Activated effector memory CD4-positive, alpha-beta T cell treated with anti-CD3 and anti-CD28 coated beads, Interleukin-2, amount 50 U/mL, for 16 hours (primary cell): Measurements from ENCODE around the gene CRIP1.
A peak's percentile ranks its signal among the peaks of the same experiment; 100 is the strongest.

Source experiments
- DNase-seq: peaks from one replicate; pipeline ENCODE4 v3.0.0-alpha.2; 2020

Gene CRIP1

DNA sequence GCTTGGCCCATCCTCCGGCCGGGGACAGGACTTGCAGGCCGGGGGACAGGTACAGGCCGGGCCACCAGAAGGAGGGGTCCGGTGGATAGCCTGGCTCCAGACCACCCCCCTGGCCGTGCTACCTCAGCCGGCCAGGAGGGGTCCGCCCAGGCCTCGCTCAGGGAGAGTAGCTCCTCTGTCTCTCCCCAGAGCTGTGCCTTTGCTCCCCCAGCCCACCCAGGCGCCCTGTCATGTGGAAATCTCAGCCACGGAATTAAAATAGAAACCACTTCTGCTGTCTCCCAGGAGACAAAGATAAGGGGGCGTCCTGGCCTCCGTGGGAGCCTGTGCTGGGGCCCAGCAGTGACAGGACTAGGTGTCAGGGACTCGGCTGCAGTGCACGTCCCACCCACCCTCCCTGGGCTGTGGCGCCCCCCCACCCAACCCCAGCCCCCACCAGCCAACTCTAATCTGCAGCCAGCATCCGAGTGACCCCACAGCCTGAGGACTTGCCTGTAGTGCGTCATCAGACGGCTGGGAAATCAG lies 15.3 kb upstream of the CRIP1 start:
- DNase-seq: no peak

DNA sequence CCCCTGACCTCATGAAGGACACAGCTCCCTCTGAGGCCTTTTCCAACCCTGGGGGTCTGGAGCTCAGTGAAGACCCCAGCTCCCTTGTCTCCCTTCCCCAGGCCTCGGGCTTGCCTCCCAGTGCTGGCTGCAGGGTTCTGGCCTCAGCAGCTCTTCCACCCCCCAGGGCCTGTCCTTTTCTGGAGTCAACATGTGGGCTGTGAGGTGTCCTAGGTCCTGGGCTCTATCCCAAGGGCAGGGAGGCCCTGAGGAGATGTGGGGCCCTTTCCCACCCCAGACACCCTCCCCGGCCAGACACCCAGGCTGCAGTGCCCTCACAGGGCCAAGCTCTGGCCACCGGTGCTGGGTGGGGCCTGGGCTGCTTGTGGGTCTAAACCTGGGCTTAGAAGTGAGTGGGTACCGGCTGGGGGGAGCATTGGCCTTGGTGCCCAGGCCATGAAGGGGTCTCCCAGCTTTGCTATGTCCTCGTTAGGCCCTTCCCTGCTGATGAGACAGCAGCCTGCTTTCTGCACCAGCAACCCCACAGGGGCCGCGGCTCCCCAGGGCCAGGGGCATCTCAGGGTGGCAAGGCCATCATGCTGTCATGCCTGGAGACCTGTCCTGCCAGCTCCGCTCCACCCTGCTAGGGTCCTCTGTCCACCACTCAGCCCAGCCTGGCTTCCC lies 14.7 kb upstream of the CRIP1 start:
- no peak for DNase-seq

DNA sequence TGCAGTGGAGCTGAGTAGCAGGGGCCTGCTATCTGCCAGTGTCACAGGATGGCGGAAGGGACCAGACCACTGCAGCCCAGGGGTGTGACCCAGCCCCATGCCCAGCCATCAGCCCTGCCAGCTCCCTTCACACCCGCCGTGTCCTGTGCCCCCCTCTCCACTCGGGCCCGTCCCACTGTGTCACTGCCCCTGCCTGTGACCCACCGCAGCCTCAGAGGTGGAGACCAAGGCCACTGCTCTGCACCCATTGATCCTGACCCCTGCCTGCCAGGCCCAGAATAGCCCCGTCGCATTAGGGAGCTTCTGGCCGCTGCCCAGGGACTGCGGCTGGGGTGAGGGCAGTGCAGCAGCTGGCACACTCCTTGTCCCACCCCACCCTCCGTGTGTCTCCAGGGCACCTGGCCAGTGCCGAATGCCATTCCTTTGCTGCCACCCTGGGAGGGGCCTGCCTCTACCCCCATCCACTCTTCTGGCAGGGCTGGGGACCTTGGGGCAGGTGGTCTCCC lies 14.1 kb upstream of the CRIP1 start:
- no peak for DNase-seq

DNA sequence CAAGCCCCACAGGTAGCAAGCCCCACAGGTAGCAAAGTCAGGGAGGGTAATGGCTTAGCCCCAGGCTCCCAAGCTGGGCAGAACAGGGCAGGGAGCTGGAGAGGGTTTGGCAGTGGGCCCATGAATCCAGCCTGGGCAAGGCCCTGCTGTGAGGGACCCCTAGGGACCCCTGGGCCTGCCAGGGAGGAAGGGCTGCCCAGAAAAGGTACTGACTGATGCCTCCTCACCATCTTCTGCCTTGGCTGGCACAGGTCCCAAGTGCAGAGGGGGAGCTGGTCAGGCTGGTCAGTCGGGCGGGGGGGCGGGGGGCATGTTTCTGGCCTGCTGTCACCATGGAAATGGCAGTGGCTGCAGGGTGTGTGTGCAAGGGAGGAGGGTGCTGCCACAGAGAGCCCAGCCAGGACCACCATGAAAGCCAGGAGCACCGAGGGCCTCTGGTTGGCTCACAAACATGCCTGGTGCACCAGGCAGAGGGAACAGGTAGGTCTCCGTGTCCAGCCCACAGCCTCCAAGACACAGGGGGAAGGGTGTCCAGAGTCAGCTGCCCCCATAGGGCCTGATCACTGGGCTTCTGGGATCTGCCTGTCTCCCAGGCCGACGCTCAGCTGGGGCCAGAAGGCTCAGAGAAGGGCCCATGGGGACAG lies 13.5 kb upstream of the CRIP1 start:
- no peak for DNase-seq

DNA sequence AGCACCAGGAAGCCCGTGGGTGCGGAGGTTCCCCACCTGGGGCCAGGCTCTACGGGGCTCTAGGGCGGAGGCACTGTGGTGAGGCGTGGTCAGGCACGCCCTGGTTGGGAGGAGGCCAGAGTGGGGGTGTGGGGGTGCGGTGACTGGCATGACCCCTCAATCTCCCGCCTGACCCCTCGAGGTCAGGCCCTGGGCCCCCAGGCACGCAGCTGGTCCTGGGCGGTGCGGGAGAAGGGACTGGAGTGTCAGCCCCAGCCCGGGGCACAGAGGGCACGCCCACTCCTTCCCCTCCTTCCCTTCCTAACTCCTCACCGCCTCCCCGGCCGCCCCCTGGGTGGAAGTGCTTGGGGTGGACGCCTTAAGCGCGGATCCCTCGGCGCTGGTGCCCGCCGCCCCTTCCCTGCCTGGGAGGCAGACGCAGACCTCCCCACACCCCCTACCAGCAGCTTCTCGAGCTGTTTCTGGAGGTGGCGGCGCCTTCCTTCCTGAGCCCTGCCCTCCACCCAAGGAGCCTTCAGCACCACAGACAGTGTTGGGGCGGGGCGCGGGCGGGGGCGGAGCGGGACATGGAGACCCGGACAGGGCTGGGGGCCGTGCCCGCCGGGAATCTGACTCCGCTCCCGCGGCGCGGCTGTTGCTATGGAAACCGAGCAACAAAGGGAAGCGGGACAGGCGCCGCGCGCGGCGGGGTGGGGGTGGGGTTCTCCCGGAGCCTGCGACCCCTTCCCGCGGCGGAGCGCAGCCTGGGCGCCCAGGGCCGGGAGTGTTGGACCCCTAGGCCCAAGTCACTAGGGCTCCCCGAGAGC lies 12.8 kb upstream of the CRIP1 start:
- DNase-seq: peak; percentile 91

DNA sequence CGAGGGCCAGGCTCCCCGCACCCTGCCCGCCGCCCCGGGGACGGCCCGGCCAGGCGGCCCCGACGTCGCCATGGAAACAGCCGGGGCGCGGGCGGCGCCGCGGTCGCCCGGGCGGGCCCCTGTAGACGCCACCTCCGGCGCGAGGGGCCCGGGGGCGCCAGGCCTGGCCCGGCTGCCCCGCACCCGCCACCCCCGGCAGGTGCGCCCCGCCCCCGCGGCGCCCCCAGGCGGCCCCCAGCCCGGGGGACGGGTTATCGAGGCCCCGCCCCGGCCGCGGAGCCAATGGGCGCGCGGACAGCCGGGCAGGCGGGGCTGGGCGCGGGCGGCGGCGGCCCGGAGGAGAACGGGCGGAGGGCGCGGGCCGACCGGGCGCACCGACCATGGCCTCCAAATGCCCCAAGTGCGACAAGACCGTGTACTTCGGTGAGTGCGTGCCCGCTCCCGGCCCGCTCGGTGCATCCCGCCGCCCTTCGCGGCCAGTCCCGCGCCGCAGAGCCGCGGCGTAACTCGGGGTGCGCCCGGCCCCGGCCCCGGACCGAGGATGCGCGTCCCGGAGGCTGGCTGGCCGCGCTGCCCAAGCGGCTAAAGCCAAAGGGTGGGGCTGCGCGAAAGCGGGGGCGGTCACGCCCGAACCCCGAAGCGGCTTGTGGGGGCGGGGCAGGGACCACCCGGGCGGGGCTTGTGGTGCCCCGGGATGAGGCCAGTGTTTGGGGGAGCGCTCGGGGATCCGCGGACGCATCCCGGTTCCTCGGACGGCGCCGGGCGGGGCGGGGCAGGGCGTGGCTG lies 12.0 kb upstream of the CRIP1 start, which contains the start of gene CRIP2:
Gene CRIP2, plus strand, starts transcription at position 339 of the 786 bp plus-strand sequence. Its CDS starts 42 bp downstream, at position 381.
- DNase-seq: peak; percentile 85

DNA sequence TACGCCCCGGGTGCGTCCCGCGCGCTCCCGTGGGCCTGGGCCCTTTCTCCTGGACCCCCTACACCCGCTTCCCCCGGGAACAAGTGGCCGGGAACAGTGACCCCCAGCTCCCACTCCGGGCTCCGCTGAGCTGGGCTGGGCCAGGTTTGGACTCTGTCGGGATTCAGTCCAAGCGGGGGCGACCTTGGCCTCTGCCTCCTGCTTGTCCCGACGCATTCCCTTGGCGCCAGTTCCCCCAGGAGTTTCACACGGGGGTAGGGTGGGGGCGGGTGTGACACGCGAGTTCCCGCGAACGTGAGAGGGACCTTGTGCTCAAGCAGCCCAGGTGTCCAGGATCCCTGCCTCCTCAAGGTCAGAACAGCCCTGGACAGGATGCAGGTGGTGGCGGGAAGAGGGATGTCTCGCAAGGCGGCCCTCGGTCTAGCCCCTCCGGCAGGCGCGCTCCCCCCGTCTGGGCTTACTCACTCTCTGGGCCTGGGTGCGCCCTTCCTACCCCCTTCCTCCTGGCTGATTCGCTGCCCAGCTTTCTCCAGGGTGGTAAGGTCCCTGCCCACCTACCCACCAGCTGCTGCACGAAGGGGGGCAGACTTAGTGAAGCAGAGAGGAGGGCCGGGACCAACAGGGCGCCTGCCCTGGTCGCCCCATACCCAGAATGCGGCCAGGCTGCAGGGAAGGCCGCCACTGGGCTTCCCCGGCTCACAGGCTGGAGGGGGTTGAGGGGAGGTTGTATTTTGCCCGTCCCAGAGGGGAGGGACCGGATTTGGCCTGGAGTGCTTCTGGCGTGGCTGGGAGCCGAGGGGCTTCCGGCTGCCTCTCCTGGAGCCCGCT lies 11.2 kb upstream of the CRIP1 start:
- peak; percentile 73 for DNase-seq

DNA sequence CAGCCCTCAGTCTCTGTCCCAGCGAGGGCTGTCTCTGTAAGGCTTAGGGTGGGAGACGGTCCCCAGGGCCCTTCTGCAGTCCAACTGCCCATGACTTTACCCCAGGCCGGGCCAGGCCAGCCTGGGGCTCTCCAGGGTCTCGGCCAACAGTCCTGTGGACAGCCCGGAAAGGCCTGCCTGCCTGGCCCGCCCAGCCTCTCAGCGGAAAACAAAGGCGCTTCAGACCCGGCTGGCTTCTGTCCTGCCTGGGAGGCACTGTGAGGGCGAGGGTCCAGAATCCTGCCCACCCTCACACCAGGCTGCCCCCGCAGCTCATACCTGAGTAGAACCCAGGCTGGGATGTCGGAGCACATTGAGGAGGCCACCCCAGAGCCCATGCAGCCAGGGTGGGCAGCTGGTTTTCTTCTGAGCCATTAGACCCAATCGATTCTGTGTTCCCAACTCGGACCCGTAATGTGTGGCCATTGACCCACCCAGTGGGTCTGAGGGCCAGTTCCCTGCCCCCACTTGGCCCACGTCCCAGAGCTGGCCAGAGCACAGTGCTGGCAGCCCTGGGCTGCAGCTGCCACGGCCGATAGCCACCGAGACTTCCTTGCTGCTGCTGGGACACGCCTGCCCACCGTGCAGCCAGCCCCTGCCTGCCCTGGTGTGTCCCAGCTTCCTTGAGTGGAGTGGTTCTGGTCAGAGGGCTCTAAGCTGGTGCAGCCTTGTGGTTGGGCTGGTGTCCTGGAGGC lies 10.4 kb upstream of the CRIP1 start:
- no peak for DNase-seq

DNA sequence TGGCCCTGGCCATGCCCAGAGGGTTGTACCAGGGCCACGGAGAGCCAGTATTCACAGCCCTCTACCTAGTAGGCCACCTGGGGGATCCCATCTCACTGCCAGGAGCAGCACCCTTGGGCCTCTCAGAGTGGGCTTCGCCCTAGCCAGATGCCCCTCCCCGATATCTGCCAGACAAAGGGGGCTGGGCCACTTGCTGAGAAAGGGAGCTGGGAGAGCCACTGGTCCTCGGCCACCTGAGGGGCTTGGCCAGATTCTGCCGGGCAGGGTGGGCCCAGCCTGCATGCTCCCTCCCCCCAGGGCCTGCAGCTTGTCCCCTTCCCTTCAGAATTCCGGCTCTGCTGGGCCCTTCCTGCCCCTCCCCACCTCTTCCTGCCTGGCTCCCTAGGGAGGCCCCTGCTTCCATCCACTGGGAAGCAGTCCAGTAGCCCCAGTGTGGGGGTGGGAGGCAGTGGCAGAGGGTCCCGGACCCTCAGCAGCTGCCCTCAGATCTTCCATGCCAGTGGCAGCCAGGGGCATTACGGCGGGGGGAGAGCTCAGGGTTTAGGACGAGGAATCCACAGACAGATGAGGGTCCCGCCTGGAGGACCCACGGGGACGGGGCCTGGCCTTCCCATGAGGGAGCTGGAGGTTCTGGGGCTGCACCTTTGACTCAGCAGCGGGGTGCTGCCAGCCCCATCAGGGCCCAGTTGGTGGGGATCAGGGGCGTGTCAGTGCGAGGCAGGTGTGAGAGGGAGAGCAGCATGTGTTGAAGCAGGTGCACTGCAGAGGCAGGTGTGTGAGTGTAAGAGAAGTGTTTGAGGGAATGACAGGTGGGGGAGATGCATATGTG lies 9.6 kb upstream of the CRIP1 start:
- peak; percentile 74 for DNase-seq

DNA sequence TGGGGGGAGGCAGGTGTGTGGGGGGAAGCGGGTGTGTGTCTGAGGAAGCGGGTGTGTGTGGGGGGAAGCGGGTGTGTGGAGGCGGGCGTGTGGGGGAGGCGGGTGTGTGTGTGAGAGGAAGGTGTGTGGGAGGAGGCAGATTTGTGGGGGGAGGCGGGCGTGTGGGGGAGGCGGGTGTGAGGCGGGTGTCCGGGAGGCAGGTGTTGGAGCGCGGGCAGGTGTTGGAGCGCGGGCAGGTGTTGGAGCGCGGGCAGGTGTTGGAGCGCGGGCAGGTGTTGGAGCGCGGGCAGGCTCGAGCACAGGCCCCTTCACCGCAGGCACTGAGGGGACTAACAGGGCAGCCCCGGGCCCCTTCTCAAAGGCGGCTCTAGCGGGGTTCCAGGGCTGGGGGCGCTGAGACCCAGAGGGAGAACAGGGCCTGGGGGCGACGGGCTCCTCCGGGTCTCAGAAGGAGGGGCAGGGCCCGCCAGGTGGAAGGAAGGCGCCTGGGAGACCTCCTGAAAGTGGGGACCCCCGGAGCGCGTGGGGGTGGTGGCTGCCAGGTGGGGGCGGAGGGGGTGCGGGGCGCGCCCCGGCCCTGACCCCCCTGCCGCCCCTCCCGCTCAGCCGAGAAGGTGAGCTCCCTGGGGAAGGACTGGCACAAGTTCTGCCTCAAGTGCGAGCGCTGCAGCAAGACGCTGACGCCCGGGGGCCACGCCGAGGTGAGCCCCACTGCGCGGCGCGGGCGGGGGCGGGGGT lies 8.9 kb upstream of the CRIP1 start:
- peak; percentile 86 for DNase-seq

DNA sequence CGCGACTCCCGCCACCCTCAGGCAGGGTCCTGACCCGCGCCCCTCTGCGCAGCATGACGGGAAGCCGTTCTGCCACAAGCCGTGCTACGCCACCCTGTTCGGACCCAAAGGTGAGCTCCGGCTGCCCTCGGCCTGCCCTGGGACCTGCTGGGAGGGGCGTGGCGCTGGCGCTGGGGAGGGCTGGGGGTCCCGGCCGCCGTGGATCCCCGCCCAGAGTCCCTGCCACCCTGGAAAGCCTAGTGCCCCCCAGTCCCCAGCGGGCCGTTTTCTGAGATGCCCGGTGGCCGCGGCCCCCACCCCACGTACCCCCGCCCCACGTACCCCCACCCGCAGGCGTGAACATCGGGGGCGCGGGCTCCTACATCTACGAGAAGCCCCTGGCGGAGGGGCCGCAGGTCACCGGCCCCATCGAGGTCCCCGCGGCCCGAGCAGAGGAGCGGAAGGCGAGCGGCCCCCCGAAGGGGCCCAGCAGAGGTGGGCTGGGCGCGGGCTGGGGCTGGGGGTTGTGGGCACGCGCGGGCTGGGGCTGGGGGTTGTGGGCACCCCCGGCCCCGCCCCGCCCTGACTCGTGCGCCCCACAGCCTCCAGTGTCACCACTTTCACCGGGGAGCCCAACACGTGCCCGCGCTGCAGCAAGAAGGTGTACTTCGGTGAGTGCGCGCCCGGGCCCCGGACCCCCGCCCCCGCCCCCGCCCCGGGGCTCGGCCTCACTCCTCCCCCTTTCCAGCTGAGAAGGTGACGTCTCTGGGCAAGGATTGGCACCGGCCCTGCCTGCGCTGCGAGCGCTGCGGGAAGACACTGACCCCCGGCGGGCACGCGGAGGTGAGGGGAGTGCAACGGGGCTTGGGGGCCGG lies 8.1 kb upstream of the CRIP1 start:
- DNase-seq: peak; percentile 77

DNA sequence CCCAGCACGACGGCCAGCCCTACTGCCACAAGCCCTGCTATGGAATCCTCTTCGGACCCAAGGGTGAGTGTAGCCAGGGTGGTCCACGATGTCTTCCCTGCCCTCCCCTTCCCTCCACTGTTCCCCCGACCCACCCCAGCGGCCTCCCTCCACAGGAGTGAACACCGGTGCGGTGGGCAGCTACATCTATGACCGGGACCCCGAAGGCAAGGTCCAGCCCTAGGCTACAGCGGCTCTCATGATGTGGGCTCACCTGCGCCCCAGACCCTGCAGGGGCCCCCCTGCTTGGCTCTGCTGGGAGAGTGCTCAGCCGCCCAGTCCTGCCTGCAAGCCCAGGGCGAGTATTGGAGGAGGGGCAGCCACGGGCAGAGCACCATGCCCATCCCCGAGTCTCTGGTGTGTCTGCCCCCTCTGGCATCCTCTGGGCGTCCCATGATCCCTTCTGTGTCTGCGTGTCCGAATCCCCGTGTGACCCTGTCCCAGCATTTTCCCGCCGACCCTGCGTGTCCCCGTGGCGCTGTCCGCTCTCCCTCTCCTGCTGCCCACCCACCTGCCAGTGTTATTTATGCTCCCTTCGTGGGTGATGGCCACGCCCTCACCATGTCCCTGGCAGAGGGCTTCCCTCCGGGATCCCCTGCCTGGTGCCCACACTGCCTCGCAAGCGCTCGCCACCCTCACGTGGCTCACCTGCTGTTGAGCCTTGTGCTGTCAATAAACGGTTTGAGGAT lies 7.1 kb upstream of the CRIP1 start:
- no peak for DNase-seq

DNA sequence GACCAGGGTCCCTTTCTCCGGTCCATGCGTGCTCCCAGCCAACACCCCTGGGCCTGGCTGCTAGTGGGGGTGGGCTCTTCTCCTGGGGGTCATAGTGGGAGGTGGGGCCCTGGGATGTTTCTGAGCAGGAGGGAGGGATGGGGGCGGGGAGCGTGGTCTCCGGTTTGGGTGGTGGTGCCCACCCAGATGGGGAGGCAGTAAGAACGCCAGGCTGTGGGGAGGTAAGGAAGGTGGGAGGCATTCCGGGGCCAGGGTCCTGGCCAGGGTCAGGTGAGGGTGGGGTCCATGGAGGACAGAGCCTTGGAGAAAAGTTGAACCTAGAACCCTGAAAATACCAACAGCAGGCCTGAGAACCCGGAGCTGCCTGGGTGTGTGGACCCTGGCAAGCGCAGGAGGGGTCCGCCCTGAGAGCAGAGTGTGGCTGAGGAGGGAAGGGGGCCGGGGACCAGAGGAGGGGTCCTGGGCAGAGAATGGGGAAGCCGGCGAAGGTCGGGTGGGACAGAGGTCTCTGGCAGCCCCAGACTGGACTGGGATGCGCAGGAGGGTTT lies 6.4 kb upstream of the CRIP1 start:
- DNase-seq: no peak

DNA sequence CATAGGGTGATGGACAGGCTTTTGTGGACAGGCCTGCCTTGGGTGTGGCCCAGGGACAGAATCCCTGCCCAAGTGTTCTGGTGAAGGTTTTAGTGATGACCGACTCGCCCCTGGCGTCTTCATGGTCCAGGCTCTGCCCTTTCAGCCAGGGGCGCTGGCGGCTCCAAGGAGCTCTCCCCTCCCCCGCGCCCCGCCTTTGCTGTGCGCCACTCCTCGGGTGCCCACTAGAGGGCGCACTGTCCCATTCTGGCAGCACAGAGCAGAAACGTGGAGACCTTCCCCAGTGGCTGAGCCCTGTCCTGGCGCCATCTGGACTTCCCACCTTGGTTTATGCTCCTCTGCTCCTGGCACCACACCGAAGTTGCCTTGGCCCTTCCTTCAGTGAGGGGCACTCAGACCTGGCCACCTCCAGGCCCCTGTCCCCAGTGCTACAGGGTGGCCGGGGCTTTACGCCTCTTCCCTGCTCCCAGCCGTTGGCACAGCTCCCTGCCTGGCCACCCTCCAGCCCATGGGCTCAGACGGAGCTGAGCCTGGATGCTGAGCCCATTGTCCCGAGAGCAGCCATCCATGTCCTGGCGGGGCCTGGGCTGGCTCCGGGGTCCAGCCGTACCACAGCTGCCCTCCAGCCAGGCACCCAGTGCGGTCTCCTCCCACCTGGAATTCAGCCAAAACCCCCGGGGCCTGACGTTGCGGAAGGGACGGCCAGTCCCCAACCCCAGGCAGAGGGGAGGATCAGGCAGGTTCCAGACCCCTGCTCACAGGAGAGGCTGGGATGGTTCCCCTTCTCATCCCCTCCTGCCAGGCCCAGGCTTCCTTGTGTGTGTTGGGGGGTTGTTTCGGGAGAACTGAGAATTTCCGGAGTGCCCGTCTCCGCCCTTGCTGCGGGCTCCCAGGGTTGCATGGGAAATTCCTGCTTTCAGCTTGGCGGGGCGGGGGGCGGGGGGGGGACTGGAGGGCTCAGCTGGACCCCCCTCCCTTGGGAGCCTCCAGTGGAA lies 5.6 kb upstream of the CRIP1 start:
- DNase-seq: peak; percentile 97

DNA sequence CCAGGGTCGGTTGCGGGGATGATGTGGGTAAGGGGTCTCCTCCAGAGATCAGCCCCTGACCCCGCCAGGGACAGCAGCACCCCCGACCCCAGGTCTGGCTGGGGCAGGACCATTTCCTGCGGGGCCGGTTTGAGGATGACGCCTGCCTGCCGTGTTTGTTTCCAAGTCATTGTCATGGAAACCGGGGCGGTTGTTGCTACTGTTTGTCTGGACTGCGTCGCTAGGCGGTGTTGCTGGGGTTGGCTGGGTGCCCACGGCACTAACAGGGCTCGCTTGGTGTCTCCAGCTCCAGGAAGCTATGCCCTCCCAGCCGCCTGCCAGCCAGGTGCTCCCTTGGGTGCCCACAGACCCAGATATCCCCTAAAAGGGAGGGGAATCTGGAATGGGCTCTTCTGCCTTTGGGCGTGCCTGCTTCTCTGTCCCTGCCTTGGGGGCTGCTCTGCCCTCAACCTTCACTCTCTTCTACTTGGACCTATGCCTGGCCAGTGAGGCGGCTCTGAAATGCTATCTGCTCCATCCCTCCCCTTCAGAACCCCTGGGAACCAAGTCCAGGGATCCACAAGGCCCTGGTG lies 4.7 kb upstream of the CRIP1 start:
- DNase-seq: peak; percentile 97
